Heart left ventricle (tissue), 13 donors: ENCODE results near the gene S100A3.
"Not testable (repeated sequence)": the region's sequence is repeated elsewhere in the genome, so short reads cannot be mapped to it uniquely, and the experiment has no call there.

Experiments used
- CTCF ChIP-seq, 12 donors: fragments of 200-600 bp; sonication (generic) in 4 of 12; IDR thresholded peaks; one replicate each; pipeline versions ENCODE4 v1.5.0 to v1.8.0; 2018 to 2022; ENCODE audit warnings: antibody characterized with exemption in 12 of 12, mild to moderate bottlenecking in 5 of 12
- POLR2A ChIP-seq, 2 donors: fragments of 450-650 bp; IDR thresholded peaks; one replicate each; pipeline ENCODE4 v1.6.1; 2017; ENCODE audit warnings: antibody characterized with exemption in 2 of 2, mild to moderate bottlenecking in 2 of 2, moderate library complexity in 2 of 2
- donor health status: ischemic (EF 13 %, LVEDD 7.1; RV severe dilation, severe dysfunction).
- donor health status: DM: no; HTN: yes; CAD: no.
- donor health status: DM: no; HTN: no; CAD: no.
- donor health status: ischemic (EF 25% LVEDD 6.9; RV normal size, moderate dysfunction).
- donor health status: ischemic (EF 25% LVEDD 5.7; RV mildly dilated, moderate dysfunction).
- donor health status: ischemic (EF 35%, LVEDD 5.7; RV mildly dilated, moderate dysfunction).
- donor health status: nonischemic (EF 11% LVEDD 7.7; RV severe dilation, severe dysfunction).
- donor health status: DM: yes; HTN: yes; CAD: no.
- donor health status: PGD.
- donor health status: ischemic (EF 29% LVEDD 5.4; RV normal size, mild dysfunction).
- donor health status: nonischemic (EF 23%, LVEDD 6.1; RV moderate dilation, normal function).

DNA sequence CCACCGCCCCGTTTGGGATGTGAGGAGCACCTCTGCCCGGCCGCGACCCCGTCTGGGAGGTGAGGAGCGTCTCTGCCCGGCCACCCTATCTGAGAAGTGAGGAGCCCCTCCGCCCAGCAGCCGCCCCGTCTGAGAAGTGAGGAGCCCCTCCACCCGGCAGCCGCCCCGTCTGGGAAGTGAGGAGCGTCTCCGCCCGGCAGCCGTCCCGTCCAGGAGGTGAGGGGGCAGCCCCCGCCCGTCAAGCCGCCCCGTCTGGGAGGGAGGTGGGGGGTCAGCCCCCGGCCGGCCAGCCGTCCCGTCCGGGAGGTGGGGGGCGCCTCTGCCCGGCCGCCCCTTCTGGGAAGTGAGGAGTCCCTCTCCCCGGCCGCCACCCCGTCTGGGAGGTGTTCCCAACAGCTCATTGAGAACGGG lies 26.0 kb upstream of the S100A3 start:
- TF ChIP-seq CTCF, POLR2A (IDR thresholded peaks at IDR 0.05): not testable (repeated sequence)
